Osteoblast (primary cell): Measurements from ENCODE around the gene PRKCE. TPM values are rescaled to one million over a fixed set of nuclear protein-coding genes. Genes with fewer than 3 reads are reported as not detected.
"Not testable (repeated sequence)": the region's sequence is repeated elsewhere in the genome, so short reads cannot be mapped to it uniquely, and the experiment has no call there.

ENCODE experiments used
- DNase-seq: peaks from one replicate; pipeline ENCODE4 v3.0.0; 2011; ENCODE audit warnings: low spot score, mixed read lengths; ENCODE audit not compliant: insufficient read length; ENCODE audit errors: missing footprints
- H2AFZ ChIP-seq: 2 replicates; pipeline ENCODE4 v1.6.0; 2011; ENCODE audit warnings: mild to moderate bottlenecking, low read length
- H3K27ac ChIP-seq: 2 replicates; pipeline ENCODE4 v1.5.1; 2011; ENCODE audit warnings: mild to moderate bottlenecking, low read depth, low read length, moderate library complexity
- H3K27me3 ChIP-seq: 2 replicates; pipeline ENCODE4 v1.6.0; 2012; ENCODE audit warnings: mild to moderate bottlenecking, control low read depth, inconsistent platforms, low read length, moderate library complexity; ENCODE audit not compliant: insufficient read depth
- H3K36me3 ChIP-seq: 2 replicates; pipeline ENCODE4 v1.5.1; 2011; ENCODE audit warnings: mild to moderate bottlenecking, low read length, control low read depth, moderate library complexity; ENCODE audit not compliant: insufficient read depth
- H3K4me1 ChIP-seq: 2 replicates; pipeline ENCODE4 v1.5.1; 2011; ENCODE audit warnings: mild to moderate bottlenecking, low read length, control low read depth, moderate library complexity; ENCODE audit not compliant: insufficient read depth
- H3K4me2 ChIP-seq: 2 replicates; pipeline ENCODE4 v1.6.0; 2011; ENCODE audit warnings: mild to moderate bottlenecking, low read length; ENCODE audit not compliant: insufficient read depth
- H3K4me3 ChIP-seq: fragments of 200-600 bp; sonication (generic); 3 replicates; pipeline ENCODE4 v1.5.1; 2012; ENCODE audit warnings: mild to moderate bottlenecking, low read length, inconsistent platforms; ENCODE audit not compliant: insufficient read depth
- H3K79me2 ChIP-seq: 2 replicates; pipeline ENCODE4 v1.6.0; 2012; ENCODE audit warnings: mild to moderate bottlenecking, low read length, control low read depth, inconsistent platforms; ENCODE audit not compliant: insufficient read depth
- H3K9me3 ChIP-seq: 2 replicates; pipeline ENCODE4 v1.5.1; 2011; ENCODE audit warnings: low read depth, low read length, control low read depth
- H4K20me1 ChIP-seq: 2 replicates; pipeline ENCODE4 v1.6.0; 2012; ENCODE audit warnings: mild to moderate bottlenecking, low read length, control low read depth; ENCODE audit not compliant: insufficient read depth
- CTCF ChIP-seq: IDR thresholded peaks from 2 replicates; pipeline ENCODE4 v1.5.1; 2011; ENCODE audit warnings: mild to moderate bottlenecking, low read depth, low read length, moderate library complexity; ENCODE audit errors: extremely low read depth
- total RNA-seq: library from RNA; depleted of rRNA; stranded (reverse); fragments of >200 nt; gene quantifications from 2 replicates; pipeline ENCODE4 v1.2.3, GENCODE V29; 2012

Gene PRKCE
- total RNA-seq, 1 donor, result 22.1 TPM

- Histone ChIP-seq H3K27ac (no peak overlapping the region), H2AFZ (no peak overlapping the region), H3K4me2 (no peak overlapping the region), H3K27me3 (no peaks in the 10 kb centered on the region), H3K36me3 (no peaks in the 10 kb centered on the region), H3K4me3 (no peak overlapping the region), H4K20me1 (peaks cover 11% of the 10 kb centered on the region), H3K9me3 (no peaks in the 10 kb centered on the region), H3K79me2 (peaks cover 7% of the 10 kb centered on the region), H3K4me1 (peaks cover 4% of the 10 kb centered on the region)
- TF ChIP-seq CTCF, result no peak
- DNase-seq, result no peak
These were observed 39.9 kb downstream of the PRKCE start for GRCh38 chr2:45691171-45691999.

- no peak for TF ChIP-seq CTCF
These were observed 41.1 kb downstream of the PRKCE start for GRCh38 chr2:45692566-45692965.

GRCh38 chr2:45695480-45696007, 44.1 kb downstream of the PRKCE start:
- not testable (repeated sequence) for DNase-seq

More at GRCh38 chr2:45692566-45692965, 41.1 kb downstream of the PRKCE start:
- H3K27ac ChIP-seq, result no peak overlapping the region
- H3K4me1 ChIP-seq, result peaks cover 4% of the 10 kb centered on the region
- H3K27me3 ChIP-seq, result no peaks in the 10 kb centered on the region
- H3K4me2 ChIP-seq, result no peak overlapping the region
- H3K4me3 ChIP-seq, result no peak overlapping the region
- no peak overlapping the region for H2AFZ ChIP-seq
- no peaks in the 10 kb centered on the region for H3K9me3 ChIP-seq
- no peak for DNase-seq
- no peaks in the 10 kb centered on the region for H3K36me3 ChIP-seq
- H3K79me2 ChIP-seq, result peaks cover 10% of the 10 kb centered on the region
- peaks cover 11% of the 10 kb centered on the region for H4K20me1 ChIP-seq

GRCh38 chr2:45696708-45697107, 45.2 kb downstream of the PRKCE start:
- H3K4me3 ChIP-seq, result no peak overlapping the region
- H4K20me1 ChIP-seq, result peaks cover 8% of the 10 kb centered on the region
- H3K9me3 ChIP-seq, result no peaks in the 10 kb centered on the region
- no peak overlapping the region for H2AFZ ChIP-seq
- no peaks in the 10 kb centered on the region for H3K36me3 ChIP-seq
- no peak overlapping the region for H3K27ac ChIP-seq
- no peak for DNase-seq
- H3K27me3 ChIP-seq, result no peaks in the 10 kb centered on the region
- no peak overlapping the region for H3K4me2 ChIP-seq
- TF ChIP-seq CTCF, result no peak
- peaks cover 9% of the 10 kb centered on the region for H3K79me2 ChIP-seq
- peaks cover 18% of the 10 kb centered on the region for H3K4me1 ChIP-seq

More at GRCh38 chr2:45695480-45696007, 44.1 kb downstream of the PRKCE start:
- not testable (repeated sequence) for H3K27me3 ChIP-seq, H3K27ac ChIP-seq, H3K9me3 ChIP-seq, H3K36me3 ChIP-seq, H3K79me2 ChIP-seq, H2AFZ ChIP-seq, H3K4me3 ChIP-seq
- peaks cover 18% of the 10 kb centered on the region for H3K4me1 ChIP-seq
- peaks cover 11% of the 10 kb centered on the region for H4K20me1 ChIP-seq
- H3K4me2 ChIP-seq, result peak overlapping the region; percentile 36
